Kasumi-1 (cell line): Measurements from ENCODE around the gene NRP2.

Source experiments
- DNase-seq, 2 experiments: peaks; one replicate each; lab custom pipeline; 2025; lab: John Stamatoyannopoulos, UW

NRP2 gene

DNA sequence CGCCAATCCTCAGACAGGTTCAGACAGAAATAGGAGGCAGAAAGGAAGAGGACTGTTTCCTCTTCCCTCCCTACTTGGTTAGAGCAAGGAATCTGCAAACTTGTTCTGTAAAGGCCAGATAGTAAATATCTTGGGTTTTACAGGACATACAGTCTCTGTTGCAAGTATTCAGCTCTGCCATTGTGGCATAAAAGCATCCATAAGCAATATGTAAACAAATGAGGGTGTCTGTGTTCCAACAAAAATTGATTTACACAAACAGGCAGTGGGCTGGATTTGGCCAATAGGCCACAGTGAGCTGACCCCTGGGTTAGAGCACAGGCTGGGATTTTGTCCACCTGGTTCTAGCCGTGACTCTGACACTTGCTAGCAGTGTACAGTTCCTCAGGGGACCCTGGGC is 89.4 kb downstream of the NRP2 start:
- DNase-seq, result peak in 1 of 2 experiments; percentile 21

DNA sequence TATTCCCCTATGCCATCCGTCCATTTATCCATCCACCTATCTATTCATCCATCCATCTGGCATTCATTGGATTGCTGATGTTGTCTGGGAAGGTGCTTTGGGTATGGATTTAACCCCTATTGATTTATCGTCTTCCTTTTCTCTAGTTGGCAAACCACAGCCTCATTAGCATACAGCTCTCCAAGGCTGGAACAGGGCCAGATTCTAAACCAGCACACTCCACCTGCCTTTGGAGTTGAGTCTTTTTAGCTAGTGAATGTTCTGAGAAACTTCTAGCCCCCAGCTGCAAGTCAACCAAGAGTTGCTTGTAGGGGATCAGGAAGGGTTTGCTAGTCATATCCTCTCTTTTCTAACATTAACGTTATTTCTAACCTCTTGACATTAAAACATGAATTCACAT is 90.7 kb downstream of the NRP2 start:
- DNase-seq, result no peak

DNA sequence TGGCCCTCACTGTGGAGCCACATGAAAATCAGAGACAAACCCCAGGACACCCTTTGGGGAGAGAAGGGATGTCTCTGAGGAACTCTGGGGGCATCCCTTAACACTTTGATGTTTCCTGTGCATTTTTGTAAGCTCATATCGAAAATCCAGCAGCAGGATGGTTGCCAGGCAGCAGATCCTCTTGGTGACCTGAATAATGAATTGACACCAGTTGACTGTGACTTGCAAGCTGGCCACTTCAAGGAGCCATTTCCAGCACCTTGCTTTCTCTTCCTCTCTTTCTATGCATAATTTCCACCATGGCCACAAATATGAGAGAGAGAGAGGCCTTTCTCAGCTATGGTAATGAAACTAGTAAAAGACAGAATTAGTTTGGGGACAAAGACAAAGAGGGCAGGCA is 91.7 kb downstream of the NRP2 start:
- DNase-seq, result no peak

DNA sequence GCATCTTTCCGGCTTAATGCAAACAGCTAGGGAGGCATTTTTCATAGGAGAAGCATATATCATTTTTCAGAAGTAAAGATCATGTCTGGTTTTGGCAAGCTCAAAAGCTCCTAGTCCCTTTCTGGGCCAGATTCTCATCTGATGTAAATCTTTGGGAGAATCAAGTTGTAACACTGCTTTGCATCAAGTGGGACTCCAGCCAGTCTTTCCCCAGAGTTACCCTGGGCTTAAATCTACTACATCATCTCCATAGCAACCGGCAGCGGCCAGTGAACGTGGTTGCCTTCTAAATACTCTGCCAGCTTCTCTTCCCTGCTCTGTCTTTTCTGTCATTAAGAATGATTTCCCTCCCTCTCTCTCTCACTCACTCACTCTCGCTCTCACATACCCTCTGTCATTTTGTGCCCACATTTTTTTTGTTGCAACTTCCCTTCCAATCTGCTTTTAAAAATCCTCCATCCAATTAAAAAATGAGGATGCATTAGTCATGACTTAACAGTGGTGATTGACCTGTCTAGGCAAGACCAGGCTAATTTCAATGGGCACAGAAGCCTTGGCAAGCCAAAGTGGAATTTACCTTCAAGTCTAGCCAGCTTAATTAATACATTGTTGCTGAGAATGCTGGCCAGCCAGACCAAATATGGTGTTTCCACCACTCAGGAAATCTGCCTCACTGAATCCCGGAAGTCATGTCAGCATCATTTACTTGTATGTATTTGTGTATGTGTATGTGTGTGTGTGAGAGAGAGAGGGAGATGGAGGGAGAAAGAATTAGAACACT is 93.0 kb downstream of the NRP2 start:
- no peak for DNase-seq

DNA sequence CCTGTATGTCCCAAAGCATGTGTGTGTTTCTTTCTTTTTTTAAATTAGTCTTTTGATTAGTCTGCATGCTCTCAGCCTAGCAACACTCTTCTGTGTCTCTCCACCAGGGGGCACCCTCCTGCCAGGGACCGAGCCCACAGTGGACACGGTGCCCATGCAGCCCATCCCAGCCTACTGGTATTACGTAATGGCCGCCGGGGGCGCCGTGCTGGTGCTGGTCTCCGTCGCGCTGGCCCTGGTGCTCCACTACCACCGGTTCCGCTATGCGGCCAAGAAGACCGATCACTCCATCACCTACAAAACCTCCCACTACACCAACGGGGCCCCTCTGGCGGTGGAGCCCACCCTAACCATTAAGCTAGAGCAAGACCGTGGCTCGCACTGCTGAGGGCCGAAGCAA is 93.8 kb downstream of the NRP2 start:
- peak in 1 of 2 experiments; percentile 23 for DNase-seq

DNA sequence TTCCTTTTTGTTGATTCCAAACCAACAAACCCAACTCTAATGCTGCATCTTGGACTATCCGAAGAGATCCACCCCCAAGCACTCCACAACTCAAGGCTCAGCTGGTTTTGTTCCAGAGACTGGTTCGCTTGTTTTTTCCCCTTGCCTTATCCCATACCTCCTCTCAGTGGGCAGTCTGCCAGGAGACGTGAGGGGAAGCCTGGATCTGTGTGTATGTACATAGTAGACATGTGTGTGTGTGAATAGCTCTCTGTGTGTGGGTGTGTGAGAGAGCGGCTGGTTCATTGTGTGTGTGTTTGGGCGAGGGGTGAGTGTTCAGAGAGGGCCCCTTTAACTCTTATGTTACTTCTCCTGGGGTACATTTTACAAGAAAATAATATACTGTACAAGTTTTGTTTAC is 94.4 kb downstream of the NRP2 start:
- DNase-seq, result no peak

DNA sequence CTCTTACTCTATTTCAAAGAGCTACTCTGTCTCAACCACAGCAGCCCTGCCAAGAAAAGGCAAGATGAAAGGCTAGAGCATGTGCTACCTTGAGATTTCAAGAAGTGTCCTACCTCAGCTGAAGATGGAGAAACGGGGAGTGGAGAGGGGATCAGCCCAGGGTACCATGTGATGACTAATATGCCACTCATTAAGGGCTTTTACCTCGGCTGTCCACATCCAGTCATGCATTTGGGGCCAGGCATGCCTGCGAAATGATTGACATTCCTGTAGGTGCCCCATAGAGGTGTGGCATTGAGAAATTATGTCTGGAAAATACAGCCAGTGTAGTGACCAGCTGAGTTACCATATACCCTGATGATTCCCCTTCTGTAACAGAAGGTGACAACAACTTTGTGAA is 96.1 kb downstream of the NRP2 start:
- no peak for DNase-seq

DNA sequence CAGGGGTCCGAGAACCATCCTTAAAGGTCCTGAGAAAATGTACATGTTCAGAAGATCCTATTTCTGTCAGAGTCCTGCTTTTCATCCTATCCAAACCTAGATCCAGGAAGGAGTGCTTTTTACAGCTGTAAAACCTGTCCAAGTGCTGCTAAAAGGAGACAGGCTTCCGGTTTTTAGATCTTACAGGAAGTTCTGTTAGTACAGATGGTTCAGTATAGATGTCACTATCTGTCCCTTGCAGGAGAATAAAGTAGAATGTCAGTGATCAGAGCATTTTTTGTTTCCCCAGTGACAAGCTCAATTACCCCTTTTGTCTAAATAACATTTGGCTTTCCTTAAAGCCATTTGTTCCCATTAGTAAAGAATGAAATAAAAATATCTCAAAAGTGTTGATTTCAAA is 98.3 kb downstream of the NRP2 start:
- peak; percentile 67 to 73 for DNase-seq

DNA sequence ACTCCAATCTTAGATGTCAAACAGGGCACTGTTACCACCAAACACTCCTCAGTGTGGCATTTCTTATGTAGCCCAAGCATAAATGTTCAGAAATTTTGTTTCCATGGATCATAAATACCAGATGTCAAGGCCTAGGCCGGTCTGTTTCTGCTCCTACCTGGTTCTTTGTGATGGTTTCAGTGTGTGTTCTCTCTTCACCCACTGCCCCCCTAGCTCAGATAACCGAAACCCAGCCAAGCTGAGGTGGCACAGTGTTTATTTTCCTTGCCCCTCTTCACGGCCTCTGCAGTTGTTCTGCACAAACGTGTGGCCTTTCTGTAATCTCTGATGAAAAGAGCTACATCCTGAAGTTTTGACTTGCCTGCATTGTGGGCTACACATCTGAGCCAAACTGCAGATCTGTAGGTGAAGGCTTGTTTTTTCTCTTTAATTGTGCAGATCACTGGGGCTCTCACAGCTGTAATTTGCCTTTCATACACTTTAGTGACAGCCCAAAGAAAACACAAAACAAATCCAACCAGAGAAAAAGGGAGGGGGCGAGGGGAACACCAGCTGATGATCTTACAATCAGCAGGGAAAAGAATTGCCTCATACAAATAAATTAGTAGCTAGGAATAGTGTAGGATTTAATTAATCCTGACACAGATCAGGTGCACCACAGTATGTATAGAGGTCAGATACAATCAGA is 99.1 kb downstream of the NRP2 start:
- no peak for DNase-seq

DNA sequence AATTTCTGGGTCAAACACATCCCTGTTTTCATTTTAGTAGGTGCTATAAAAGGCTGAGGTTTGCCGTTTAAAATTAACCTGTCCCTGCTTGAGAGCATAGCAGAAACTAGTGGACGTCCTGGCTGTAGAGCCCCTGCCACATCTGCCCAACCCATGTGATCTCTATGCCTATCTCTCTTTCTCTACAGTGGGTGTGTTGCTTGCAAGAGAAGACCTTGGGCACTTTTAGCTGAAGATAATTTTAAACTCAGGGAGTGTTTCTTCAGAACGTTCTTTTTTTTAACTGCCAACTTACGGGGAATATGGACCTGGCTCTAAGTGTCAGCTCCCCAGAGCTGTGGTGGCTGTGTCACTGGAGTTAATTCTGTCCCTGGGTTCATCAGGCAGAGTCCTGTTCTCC is 100.6 kb downstream of the NRP2 start:
- no peak for DNase-seq

DNA sequence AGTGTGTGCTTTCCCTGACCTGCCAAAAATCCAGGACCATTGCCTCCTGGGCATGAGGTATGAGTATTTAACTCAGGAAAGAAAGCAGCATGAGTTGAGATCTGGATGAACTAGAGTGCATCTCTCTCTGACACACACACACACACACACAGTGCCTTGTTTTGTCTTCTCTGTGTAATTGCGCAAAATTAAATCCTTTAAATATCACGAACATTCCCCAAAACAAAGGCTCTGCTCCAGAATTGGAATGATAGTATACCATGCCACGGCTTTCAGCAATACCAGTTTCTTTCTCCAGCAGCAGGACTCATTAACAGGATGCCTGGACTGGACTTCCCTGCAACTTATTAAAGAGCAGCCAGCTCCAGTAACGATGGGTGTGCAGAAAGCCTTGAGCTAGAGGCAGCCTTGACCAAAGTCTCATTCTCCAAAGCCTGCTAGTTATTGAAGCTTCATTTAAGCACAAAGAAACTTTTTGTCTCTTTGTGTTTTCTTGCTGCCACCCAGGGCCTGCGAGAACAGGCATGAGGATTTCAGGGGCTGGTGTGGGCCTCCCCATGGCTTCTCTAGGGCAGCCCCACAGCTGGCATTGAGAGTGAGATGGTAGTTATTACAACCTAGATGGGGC is 101.7 kb downstream of the NRP2 start:
- DNase-seq, result no peak

DNA sequence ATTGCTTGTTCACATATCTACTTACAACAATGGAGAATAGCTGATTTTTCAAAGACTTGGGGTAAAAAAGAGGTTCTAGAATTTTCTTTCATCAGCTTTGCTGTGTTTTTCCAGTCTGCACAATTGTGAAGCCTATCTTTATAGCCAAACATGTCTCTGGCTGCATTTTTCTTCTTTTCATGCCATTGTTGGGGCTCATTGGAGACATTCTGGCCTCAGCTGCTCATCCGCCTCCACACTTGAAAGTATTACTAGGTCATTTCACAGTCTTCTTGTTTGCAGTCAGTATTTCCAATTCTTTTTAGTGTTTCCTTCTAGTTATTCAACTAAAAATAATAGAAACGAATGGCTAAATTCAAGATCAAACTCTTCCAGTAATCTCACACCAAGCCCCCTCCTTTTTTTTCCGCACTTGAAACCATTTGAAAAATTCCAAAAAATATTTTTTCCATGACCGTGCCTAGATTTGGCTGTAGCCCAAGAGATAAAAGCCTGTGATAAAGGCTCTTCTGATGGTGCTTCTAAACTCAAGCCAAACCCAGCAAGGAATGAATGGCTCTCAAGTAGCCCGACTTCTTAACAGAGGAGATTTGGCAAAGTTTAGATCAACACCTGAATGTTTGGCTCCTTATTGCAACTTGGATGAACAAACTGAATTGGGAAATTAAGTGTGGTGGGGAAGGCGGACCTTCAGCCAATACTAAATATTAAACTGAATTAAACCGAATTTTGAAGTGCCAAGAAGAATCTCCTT is 103.4 kb downstream of the NRP2 start:
- DNase-seq, result no peak

DNA sequence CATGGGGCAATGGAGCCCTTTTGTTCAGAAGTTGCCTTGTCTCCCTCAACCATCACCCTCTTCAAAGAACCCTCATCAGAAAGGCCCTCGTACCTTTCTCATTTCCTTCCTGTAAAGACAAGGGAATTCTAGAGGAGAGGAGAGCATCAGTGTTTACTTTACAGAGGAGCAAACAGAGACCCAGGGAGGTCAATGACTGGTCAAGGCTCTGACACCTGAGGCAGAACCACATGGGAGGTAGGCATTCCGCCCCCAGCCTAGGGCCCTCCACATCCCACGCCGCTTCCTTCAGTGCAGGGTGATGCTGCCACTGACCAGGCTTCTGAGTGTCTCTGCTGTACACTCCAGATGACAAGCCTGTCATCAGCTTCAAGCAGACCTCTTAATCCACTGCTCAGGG is 104.7 kb downstream of the NRP2 start:
- no peak for DNase-seq

DNA sequence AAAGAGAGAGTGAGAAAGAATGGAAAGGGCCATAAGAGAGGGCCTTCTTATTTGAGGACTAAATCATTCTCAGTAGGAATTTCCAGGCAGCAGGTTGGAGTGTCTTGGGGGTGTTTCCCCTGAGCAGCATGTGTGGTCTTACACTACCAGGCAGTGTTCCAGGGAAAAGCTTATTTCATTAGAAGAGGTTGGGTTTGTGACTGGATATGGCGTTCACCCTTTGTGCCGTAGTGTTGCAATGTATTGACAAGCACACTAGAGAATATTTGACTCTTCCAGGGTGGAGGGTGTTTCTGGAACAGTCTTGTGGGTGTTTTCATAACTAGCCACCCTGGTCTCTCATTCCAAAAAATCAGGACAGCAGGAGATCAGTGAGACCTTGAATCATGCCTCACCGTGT is 105.5 kb downstream of the NRP2 start:
- no peak for DNase-seq

DNA sequence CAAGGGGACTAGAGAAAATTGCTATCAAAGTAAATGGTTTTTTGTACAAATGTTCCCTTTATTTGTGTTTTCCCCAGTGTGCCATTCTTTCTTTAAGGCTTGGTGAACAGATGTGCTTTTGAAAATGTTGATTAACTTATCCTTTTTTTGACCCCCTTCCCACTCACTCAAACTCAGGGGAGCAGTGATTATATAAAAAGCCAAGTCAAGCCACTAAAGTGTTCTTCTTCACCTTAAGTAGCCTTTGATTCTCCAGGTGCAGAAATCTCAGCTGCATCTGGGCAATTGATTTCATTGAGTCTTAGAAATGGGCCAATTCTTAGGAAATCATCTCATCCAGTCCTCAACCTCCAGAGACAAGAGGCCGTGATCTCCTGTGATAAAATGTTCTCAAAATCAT is 107.6 kb downstream of the NRP2 start:
- DNase-seq, result no peak

DNA sequence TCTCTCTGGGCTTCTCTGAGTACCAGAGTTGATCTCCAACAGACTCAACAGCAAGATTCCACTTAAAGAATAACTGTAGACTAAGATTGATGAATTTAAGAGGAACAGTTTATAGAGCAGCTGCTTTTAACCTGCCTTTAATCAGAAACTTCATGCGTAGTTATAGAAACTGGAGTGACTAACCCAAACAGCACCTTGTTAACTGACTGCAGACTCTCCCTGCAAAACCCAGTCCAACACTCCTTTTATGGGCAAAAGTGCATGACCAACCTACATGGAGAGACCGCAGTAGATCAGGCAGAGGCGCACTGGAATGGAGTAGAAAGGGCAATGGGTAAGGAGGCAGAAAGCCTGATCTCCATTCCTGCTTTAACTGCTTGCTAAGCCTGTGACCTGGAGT is 110.6 kb downstream of the NRP2 start:
- DNase-seq, result no peak

DNA sequence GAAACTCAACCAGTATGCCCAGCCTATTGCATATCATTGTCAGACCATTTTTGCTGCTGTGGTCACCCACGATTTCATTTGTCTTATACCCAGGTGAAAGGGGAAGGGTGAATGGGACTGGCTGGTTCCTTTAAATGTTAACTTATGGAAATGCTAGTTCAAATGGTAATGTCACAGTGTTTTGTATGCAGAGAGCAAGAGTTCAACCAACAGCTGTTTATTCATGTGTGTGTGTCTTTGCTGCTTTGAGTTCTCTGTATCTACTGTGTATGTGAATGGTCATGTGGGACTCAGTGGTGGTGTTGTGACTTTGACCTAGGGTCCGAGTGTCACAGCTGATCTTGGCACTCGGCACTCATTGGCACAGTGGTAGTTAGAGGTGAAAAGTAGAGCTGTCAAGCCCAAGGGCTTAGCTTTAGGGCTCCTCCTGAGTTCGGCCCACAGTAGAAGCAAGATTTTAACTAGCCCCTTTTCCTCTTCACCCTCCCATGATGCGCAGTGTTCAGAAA is 114.6 kb downstream of the NRP2 start:
- DNase-seq, result no peak

DNA sequence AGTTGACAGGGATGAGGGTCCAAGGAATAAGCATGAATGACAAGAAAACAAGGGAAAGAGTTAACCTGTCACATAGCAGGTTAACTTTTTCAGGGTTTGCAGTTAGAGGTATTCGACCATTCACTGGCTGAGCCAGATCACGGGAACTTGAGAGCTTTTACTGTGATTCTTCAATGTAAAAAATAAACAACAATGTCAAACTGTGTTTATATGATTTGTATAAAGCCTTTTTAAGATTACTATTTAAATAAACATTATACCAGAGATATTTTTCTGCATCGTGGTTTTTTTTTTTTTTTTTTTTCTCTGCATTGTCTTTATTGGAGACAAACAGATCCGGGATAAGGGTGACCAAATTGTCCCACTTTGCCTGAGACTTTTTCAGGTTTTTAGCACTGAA is 115.6 kb downstream of the NRP2 start:
- DNase-seq, result no peak

DNA sequence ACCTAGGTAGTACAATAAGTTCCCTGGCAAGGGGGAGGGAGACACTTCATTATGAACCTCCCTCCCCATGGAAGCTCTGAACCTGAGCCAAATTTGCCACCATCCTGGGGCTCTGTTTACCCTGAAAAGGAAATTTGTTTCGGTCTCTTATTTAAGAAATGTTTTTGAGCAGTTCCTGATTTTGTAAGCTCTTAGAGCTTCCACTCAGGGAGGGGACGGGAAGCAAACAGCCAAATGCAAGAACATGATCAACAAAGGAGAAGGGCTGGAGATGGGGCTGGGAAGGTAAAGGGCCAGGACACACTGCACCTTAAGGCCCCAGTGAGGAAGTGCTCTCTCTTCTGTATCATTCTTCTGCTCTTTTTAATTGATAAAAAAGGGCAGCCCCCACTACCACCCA is 117.9 kb downstream of the NRP2 start:
- DNase-seq, result no peak

DNA sequence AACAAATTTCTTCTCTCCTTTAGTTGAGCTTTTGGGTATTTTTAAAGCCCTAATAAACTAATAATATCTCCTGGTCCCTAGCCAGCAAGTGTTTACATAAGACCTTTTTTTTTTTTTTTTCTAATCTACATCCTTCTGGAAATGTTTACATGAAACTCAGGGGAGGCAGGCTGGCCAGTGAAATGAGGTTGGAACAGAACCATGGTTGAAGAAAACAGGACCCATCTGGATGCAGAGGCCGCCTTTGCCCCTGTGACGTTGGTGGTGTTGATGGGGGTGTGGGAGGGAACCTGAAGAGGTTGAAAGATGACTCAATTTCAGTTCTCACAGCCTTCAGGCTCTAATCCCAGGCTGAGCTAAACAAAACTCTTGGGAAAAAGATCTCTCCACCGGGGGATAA is 118.5 kb downstream of the NRP2 start:
- DNase-seq, result no peak

DNA sequence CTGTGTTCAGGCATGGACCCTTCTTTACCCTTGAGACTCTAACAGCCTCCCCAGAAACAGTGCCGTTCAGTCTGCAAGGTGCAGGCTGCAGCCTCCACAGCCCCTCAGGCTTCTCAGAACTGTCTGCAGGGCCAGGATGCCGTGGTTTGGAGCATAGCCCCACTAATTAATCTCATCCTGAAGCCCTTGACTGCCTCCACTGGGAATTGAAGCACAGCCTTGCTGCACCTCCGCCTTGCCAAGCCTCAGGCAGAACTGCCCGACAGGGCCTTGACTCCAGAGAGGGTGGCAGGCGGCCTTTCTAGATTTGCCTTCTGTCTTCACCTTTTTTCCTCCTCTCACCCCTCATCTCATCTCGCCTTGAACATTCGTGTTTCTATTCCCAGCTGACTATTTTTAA is 119.8 kb downstream of the NRP2 start:
- DNase-seq, result no peak

DNA sequence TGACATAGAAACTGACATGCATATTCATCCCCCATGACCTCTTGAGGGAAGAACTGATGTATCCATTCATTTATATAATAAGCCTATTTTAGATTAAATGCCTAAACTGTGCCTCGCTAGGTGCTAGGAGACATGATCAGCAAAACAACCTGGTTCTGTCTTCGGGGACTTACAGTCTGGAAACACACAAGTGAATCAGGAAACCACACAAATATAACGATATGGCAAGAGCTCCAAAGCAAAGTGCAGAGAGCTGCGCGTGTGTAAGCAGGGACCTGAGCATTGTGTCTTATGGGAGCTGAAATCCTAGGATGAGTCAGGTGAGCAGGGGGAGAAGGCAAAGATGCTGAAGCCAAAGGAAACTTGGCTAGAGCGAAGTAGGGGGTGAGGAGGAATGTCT is 120.6 kb downstream of the NRP2 start:
- peak; percentile 5 to 21 for DNase-seq
